HepG2 (cell line): Measurements from ENCODE around the gene CHI3L1. TPM values are rescaled to one million over a fixed set of nuclear protein-coding genes. Genes with fewer than 3 reads are reported as not detected.

Experiments used
- CHCHD3 ChIP-seq: sonication (generic); formaldehyde crosslinking; IDR thresholded peaks from 2 replicates; pipeline ENCODE4 v1.8.0; 2022; ENCODE audit warnings: mild to moderate bottlenecking, missing genetic modification reagents, moderate library complexity
- CREM ChIP-seq, 2 experiments: sonication (generic) in 1 of 2; formaldehyde crosslinking in 1 of 2; IDR thresholded peaks; 2 replicates each; pipeline versions ENCODE4 v1.4.0 to v1.6.1; 2016 to 2020; ENCODE audit warnings: antibody characterized with exemption in 1 of 2, mild to moderate bottlenecking in 1 of 2, missing genetic modification reagents in 1 of 2
- FOXO1 ChIP-seq: sonication (generic); formaldehyde crosslinking; IDR thresholded peaks from 2 replicates; pipeline ENCODE4 v1.4.0; 2020; ENCODE audit warnings: missing genetic modification reagents
- HDAC2 ChIP-seq: sonication (generic); formaldehyde crosslinking; IDR thresholded peaks from 2 replicates; pipeline ENCODE4 v1.4.0; 2020; ENCODE audit warnings: missing genetic modification reagents
- SALL1 ChIP-seq: sonication (generic); formaldehyde crosslinking; IDR thresholded peaks from 2 replicates; pipeline ENCODE4 v1.8.0; 2022; ENCODE audit warnings: mild to moderate bottlenecking, missing genetic modification reagents
- STAG1 ChIP-seq: sonication (generic); formaldehyde crosslinking; IDR thresholded peaks from 2 replicates; pipeline ENCODE4 v1.4.0; 2020; ENCODE audit warnings: missing genetic modification reagents
- ZNF382 ChIP-seq: sonication (generic); formaldehyde crosslinking; IDR thresholded peaks from 2 replicates; pipeline ENCODE4 v1.5.0; 2020; ENCODE audit warnings: missing genetic modification reagents, mild to moderate bottlenecking, borderline replicate concordance
- ZNF790 ChIP-seq: sonication (generic); formaldehyde crosslinking; IDR thresholded peaks from 2 replicates; pipeline ENCODE4 v1.8.0; 2022; ENCODE audit warnings: missing genetic modification reagents, mild to moderate bottlenecking, borderline replicate concordance
- ZSCAN22 ChIP-seq: sonication (generic); formaldehyde crosslinking; IDR thresholded peaks from 2 replicates; pipeline ENCODE4 v1.4.0; 2020; ENCODE audit warnings: mild to moderate bottlenecking, missing genetic modification reagents
- polyA plus RNA-seq, 8 experiments: library from polyadenylated mRNA; depleted of rRNA in 3 of 8; stranded (reverse) in 7 of 8; unstranded in 1 of 8; fragments of >200 nt; fragmentation: Illumina TruSeq in 4 of 8; extraction: Trizol in 4 of 8; gene quantifications; 2 replicates each; pipeline versions ENCODE4 v1.2.1 to v1.2.3, GENCODE V29; 2011 to 2016; ENCODE audit warnings: low read depth in 4 of 8, missing spikeins in 1 of 8, mixed read lengths in 1 of 8; ENCODE audit not compliant: insufficient read depth in 1 of 8
- total RNA-seq, 5 experiments: library from RNA; depleted of rRNA; stranded (reverse); fragments of >200 nt; fragmentation: Illumina TruSeq; extraction: Trizol; gene quantifications; 2 replicates each; pipeline ENCODE4 v1.2.3, GENCODE V29; 2016; ENCODE audit warnings: low read depth in 1 of 5
- TF ChIP-seq, protein P1 (sequence below): sonication (generic); formaldehyde crosslinking; IDR thresholded peaks from 2 replicates; pipeline ENCODE4 v1.5.0; 2020; ENCODE audit warnings: mild to moderate bottlenecking, missing genetic modification reagents, moderate library complexity
- TF ChIP-seq, protein P2 (sequence below): sonication (generic); formaldehyde crosslinking; IDR thresholded peaks from 2 replicates; pipeline ENCODE4 v1.8.1; 2022; ENCODE audit warnings: mild to moderate bottlenecking, missing genetic modification reagents
- TF ChIP-seq, protein P3 (sequence below): sonication (generic); formaldehyde crosslinking; IDR thresholded peaks from 2 replicates; pipeline ENCODE4 v1.8.1; 2023; ENCODE audit warnings: mild to moderate bottlenecking, moderate library complexity, missing genetic modification reagents
- TF ChIP-seq, protein P4 (sequence below): sonication (generic); formaldehyde crosslinking; IDR thresholded peaks from 2 replicates; pipeline ENCODE4 v1.9.0; 2021; ENCODE audit warnings: missing genetic modification reagents, borderline replicate concordance
- TF ChIP-seq, protein P5 (sequence below): sonication (generic); formaldehyde crosslinking; IDR thresholded peaks from 2 replicates; pipeline ENCODE4 v1.9.0; 2021; ENCODE audit warnings: missing genetic modification reagents, mild to moderate bottlenecking, borderline replicate concordance
- TF ChIP-seq, protein P6 (sequence below): sonication (generic); formaldehyde crosslinking; IDR thresholded peaks from 2 replicates; pipeline ENCODE4 v1.4.0; 2020; ENCODE audit warnings: mild to moderate bottlenecking, missing genetic modification reagents, borderline replicate concordance

CHI3L1 gene
- total and polyA plus RNA-seq, 2 of the 13 experiments (the other 11 are each of a cell fraction or from before 2014, with no cell fraction given) = 0.09 to 0.13 TPM

DNA sequence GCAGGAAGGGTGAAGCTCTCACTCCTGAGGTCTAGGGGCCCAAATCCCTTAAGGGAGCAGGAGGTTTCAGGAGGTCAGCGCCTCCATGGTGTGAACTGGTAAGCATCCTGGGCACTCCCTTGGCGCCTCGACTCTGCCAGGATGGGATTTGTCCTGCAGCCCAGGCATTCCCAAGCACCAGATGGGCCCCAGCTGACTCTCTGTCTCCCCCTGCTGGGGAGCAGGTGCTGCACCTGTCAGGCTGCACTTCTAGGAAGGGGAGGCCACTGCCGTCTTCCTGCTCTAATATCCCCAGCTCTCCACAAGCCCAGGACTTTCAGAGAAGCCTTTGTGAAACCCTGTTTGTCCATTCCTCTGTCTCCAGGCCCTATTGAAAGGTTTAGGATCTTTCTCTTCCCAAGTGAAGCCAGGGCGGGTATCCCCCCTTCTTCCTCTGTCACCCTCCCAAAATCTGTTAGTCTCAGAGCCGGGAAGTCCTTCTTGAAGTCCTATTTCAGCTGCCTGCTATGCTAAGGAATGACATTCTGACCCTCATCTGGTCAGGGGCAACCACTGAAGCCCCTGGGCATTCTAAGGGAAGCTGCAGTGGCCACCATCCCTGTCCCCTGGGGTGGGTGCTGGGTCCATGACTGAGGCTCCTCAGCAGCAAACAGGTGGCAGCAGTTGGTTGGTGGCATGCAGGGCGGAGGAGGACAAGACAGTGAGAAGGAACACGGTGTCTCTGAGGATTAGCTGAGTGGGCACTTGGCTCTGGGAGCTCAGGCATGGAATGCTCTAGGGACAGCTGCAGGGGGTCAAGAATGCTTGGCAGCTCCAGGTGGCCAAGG, 14.1 kb downstream of the CHI3L1 start (continued):
- TF ChIP-seq, protein P1, sequence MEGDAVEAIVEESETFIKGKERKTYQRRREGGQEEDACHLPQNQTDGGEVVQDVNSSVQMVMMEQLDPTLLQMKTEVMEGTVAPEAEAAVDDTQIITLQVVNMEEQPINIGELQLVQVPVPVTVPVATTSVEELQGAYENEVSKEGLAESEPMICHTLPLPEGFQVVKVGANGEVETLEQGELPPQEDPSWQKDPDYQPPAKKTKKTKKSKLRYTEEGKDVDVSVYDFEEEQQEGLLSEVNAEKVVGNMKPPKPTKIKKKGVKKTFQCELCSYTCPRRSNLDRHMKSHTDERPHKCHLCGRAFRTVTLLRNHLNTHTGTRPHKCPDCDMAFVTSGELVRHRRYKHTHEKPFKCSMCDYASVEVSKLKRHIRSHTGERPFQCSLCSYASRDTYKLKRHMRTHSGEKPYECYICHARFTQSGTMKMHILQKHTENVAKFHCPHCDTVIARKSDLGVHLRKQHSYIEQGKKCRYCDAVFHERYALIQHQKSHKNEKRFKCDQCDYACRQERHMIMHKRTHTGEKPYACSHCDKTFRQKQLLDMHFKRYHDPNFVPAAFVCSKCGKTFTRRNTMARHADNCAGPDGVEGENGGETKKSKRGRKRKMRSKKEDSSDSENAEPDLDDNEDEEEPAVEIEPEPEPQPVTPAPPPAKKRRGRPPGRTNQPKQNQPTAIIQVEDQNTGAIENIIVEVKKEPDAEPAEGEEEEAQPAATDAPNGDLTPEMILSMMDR (CRISPR knock-in tag) = peak; percentile 86
- TF ChIP-seq SALL1 (CRISPR knock-in tag) (no peak), ZNF790 (CRISPR knock-in tag) (no peak), ZSCAN22 (CRISPR knock-in tag) (no peak), STAG1 (CRISPR knock-in tag) (peak; percentile 56), FOXO1 (CRISPR knock-in tag) (no peak), CHCHD3 (CRISPR knock-in tag) (no peak), CREM (IDR thresholded peaks at IDR 0.05) (no peak), CREM (CRISPR knock-in tag; IDR thresholded peaks at IDR 0.05) (no peak), ZNF382 (CRISPR knock-in tag) (no peak), HDAC2 (CRISPR knock-in tag) (no peak)
- TF ChIP-seq, protein P2, sequence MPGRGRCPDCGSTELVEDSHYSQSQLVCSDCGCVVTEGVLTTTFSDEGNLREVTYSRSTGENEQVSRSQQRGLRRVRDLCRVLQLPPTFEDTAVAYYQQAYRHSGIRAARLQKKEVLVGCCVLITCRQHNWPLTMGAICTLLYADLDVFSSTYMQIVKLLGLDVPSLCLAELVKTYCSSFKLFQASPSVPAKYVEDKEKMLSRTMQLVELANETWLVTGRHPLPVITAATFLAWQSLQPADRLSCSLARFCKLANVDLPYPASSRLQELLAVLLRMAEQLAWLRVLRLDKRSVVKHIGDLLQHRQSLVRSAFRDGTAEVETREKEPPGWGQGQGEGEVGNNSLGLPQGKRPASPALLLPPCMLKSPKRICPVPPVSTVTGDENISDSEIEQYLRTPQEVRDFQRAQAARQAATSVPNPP (CRISPR knock-in tag) = no peak
- TF ChIP-seq, protein P3, sequence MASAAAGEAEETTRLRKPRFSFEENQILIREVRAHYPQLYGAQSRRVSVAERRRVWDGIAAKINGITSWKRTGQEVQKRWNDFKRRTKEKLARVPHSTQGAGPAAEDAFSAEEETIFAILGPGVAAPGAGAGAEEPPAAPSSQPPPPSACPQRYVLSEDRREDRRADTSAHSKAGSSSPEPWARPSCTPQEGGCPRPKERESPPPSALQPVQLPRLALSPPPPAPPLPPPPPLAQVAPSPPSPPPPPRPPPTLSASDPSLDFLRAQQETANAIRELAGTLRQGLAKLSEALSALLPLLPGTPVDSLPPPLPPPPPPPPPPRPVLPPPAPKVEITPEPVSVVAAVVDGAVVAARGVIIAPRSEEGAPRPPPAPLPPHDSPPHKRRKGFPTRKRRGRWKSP (CRISPR knock-in tag) = no peak
- TF ChIP-seq, protein P4, sequence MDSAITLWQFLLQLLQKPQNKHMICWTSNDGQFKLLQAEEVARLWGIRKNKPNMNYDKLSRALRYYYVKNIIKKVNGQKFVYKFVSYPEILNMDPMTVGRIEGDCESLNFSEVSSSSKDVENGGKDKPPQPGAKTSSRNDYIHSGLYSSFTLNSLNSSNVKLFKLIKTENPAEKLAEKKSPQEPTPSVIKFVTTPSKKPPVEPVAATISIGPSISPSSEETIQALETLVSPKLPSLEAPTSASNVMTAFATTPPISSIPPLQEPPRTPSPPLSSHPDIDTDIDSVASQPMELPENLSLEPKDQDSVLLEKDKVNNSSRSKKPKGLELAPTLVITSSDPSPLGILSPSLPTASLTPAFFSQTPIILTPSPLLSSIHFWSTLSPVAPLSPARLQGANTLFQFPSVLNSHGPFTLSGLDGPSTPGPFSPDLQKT (CRISPR knock-in tag) = no peak
- TF ChIP-seq, protein P5, sequence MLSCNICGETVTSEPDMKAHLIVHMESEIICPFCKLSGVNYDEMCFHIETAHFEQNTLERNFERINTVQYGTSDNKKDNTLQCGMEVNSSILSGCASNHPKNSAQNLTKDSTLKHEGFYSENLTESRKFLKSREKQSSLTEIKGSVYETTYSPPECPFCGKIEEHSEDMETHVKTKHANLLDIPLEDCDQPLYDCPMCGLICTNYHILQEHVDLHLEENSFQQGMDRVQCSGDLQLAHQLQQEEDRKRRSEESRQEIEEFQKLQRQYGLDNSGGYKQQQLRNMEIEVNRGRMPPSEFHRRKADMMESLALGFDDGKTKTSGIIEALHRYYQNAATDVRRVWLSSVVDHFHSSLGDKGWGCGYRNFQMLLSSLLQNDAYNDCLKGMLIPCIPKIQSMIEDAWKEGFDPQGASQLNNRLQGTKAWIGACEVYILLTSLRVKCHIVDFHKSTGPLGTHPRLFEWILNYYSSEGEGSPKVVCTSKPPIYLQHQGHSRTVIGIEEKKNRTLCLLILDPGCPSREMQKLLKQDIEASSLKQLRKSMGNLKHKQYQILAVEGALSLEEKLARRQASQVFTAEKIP (CRISPR knock-in tag) = no peak
- TF ChIP-seq, protein P6, sequence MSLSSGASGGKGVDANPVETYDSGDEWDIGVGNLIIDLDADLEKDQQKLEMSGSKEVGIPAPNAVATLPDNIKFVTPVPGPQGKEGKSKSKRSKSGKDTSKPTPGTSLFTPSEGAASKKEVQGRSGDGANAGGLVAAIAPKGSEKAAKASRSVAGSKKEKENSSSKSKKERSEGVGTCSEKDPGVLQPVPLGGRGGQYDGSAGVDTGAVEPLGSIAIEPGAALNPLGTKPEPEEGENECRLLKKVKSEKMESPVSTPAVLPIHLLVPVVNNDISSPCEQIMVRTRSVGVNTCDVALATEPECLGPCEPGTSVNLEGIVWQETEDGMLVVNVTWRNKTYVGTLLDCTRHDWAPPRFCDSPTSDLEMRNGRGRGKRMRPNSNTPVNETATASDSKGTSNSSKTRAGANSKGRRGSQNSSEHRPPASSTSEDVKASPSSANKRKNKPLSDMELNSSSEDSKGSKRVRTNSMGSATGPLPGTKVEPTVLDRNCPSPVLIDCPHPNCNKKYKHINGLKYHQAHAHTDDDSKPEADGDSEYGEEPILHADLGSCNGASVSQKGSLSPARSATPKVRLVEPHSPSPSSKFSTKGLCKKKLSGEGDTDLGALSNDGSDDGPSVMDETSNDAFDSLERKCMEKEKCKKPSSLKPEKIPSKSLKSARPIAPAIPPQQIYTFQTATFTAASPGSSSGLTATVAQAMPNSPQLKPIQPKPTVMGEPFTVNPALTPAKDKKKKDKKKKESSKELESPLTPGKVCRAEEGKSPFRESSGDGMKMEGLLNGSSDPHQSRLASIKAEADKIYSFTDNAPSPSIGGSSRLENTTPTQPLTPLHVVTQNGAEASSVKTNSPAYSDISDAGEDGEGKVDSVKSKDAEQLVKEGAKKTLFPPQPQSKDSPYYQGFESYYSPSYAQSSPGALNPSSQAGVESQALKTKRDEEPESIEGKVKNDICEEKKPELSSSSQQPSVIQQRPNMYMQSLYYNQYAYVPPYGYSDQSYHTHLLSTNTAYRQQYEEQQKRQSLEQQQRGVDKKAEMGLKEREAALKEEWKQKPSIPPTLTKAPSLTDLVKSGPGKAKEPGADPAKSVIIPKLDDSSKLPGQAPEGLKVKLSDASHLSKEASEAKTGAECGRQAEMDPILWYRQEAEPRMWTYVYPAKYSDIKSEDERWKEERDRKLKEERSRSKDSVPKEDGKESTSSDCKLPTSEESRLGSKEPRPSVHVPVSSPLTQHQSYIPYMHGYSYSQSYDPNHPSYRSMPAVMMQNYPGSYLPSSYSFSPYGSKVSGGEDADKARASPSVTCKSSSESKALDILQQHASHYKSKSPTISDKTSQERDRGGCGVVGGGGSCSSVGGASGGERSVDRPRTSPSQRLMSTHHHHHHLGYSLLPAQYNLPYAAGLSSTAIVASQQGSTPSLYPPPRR (CRISPR knock-in tag) = no peak
